Fibroblast of upper back skin (primary cell): ENCODE measurements around the gene SPINT1.

Source experiments
- DNase-seq: peaks from one replicate; pipeline ENCODE4 v3.0.0-alpha.2; 2013

Gene SPINT1, protein sequence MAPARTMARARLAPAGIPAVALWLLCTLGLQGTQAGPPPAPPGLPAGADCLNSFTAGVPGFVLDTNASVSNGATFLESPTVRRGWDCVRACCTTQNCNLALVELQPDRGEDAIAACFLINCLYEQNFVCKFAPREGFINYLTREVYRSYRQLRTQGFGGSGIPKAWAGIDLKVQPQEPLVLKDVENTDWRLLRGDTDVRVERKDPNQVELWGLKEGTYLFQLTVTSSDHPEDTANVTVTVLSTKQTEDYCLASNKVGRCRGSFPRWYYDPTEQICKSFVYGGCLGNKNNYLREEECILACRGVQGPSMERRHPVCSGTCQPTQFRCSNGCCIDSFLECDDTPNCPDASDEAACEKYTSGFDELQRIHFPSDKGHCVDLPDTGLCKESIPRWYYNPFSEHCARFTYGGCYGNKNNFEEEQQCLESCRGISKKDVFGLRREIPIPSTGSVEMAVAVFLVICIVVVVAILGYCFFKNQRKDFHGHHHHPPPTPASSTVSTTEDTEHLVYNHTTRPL

GRCh38 chr15:40843885-40844695 is at the start of gene SPINT1:
SPINT1 (plus strand) TSS chr15:40844048; CDS start chr15:40844555, 507 bp downstream.
- DNase-seq = no peak

DNA sequence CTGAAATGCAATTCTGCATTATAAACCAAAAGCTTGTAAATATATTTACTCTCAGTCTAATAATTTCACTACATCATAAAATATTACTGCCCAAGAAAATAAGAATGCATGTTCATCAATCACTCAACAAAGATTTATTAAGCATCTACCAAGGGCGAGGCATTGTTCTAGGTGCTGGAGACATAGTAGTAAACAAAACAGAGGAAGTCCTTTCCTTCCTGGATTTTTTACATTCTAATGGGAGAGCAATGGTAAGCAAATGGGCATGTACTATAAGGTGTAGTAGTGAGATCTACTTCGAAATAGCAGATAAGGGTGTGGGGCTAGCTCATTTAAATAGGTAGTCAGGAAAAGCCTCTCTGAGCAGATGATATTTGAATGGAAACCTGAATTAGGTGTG is 47.8 kb upstream of the SPINT1 start:
- DNase-seq = no peak

DNA sequence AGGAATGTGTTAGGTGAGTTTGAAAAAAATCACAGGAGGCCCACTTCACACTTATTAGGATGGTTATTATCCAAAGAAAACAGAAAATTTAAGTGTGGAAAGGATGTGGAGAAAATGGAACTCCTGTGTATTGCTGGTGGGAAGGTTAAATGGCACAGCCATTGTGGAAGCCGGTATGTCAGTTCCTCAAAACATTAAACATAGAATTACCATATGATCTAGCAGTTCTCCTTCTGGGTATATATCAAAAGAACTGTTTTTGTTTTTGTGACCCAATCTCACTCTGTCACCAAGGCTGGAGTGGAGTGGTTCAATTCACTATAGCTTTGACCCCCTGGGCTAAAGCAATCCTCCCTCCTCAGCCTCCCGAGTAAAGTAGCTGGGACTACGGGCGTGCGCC is 47.3 kb upstream of the SPINT1 start:
- DNase-seq = no peak

- no peak for DNase-seq
Observed at GRCh38 chr15:40799523-40799922, 44.3 kb upstream of the SPINT1 start.

DNA sequence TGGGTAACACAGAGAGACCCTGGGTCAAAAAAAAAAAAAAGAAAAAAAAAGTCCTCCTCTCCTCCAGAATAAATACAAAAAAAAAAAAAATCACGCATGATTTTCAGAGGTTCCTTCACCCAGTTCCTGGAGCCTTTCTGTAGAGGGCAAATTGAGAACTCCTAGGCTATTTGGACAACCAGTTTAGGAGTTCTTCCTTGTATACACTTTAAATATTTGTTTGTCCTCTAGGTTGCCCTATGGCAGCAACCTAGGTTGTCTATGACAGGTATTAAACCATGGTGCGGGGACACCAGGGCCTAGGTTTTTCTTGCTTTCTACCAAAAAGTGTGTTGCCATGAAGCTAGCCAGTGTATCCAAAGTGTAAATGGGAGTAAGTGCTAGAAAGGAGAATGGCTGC is 40.8 kb upstream of the SPINT1 start:
- DNase-seq = no peak

- no peak for DNase-seq
Observed at GRCh38 chr15:40803688-40804087, 40.2 kb upstream of the SPINT1 start.

GRCh38 chr15:40806672-40807027 is 37.2 kb upstream of the SPINT1 start:
- no peak for DNase-seq

DNA sequence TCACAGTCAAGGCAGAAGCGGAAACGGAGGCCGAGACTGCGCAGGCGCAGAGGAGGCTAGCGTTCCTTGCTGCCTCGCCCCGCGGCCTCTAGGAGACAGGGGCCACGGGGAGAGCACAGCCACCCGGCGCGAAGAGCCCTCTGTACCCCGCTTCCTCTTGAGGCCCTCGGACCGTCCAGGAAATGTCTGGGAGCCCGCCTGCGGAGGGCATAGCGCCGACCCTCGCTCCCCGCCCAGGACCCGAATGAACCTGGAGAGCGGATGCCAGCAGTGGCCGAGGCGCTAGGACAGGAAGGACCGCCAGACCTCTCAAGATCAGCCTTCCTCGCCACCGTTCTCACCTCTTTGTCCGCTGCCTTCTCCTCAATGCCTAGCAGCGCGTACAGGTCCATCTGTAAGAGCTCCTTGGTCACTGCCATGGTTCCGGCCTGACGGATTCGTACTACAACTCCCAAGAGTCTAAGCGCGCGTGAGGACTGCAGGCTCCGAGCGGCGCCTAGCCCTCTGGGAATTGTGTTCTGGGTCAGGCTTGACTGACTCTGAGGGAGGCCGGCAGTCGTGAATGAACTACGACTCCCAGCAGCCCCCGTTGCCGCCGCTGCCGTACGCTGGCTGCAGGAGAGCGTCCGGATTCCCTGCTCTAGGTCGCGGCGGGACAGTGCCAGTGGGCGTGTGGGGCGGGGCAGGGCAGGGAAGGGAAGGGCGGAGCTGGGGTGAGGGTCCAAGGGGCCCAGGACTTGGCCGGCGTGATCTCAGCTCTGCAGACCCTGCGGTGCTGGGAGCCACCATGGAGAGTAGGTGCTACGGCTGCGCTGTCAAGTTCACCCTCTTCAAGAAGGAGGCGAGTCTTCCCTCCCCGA is 36.6 kb upstream of the SPINT1 start, which contains the start of the genes DNAJC17 and ZFYVE19:
Gene DNAJC17 (minus strand): TSS at position 446 of the 860 bp plus-strand sequence. CDS start 27 bp downstream, at position 419.
Gene ZFYVE19 (plus strand): TSS at position 62 of the 860 bp plus-strand sequence. CDS start 501 bp downstream, at position 563.
- peak; percentile 98 for DNase-seq

DNA sequence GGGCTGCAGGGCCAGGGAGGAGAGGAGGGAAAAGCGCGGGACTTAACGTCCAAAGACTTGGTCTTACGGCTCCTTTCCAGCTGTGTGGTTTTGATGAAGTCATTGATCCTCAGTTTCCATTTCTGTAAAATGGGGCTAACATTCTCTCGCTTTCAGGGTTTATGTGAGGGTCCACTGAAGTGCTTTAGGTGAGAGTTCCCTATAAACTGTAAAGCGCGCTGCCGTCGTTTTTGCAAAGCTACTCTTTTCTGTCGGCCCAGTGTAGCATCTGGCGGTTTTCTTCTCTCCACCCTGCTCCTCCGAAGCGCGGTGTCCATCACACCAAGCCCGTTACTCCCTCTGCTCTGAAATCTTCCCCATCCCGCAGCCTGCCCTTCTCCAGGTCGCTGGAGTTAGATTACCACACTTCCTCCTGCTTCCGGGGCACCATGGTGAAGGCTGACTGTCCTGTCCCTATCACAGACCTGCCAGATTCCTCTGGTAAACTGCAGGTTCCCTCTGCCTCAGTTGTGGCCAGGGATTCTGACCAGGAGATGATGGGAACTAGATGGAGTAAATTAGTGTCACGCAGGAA is 35.9 kb upstream of the SPINT1 start:
- DNase-seq = no peak

GRCh38 chr15:40808861-40809450 is 34.9 kb upstream of the SPINT1 start:
- DNase-seq = no peak

DNA sequence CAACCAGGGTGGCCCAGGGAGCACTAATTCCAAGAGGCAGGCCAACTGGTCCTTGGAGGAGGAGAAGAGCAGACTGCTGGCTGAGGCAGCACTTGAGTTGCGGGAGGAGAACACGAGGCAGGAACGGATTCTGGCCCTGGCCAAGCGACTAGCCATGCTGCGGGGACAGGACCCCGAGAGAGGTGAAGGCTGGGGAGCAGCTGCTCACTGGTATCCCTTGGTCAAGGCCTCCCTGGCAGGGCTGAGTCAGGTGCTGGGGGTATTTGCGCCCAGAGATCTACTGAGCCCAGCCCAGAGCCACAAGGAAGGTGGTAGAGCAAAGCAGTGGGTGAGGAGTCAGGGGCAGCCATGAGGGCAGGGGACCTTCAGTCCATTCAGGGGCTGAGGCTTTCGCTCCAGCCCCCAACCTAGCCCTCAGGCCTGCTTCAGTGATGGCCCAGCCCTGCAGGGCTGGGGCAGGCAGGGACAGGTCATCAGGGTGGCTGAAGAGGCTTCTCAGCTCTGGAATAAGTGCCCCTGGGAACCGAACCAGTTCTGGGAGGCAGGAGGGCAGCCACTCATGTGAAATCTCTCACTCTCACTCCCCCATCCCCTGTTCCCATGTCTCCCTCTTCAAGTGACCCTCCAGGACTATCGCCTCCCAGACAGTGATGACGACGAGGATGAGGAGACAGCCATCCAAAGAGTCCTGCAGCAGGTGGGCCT is 31.0 kb upstream of the SPINT1 start:
- DNase-seq = no peak

- DNase-seq = no peak
Observed at GRCh38 chr15:40815042-40815698, 28.7 kb upstream of the SPINT1 start.

GRCh38 chr15:40819048-40819447 is 24.8 kb upstream of the SPINT1 start:
- no peak for DNase-seq

GRCh38 chr15:40821195-40821594 is 22.7 kb upstream of the SPINT1 start:
- no peak for DNase-seq

- DNase-seq = peak; percentile 13
Observed at GRCh38 chr15:40823572-40824343, 20.1 kb upstream of the SPINT1 start.

DNA sequence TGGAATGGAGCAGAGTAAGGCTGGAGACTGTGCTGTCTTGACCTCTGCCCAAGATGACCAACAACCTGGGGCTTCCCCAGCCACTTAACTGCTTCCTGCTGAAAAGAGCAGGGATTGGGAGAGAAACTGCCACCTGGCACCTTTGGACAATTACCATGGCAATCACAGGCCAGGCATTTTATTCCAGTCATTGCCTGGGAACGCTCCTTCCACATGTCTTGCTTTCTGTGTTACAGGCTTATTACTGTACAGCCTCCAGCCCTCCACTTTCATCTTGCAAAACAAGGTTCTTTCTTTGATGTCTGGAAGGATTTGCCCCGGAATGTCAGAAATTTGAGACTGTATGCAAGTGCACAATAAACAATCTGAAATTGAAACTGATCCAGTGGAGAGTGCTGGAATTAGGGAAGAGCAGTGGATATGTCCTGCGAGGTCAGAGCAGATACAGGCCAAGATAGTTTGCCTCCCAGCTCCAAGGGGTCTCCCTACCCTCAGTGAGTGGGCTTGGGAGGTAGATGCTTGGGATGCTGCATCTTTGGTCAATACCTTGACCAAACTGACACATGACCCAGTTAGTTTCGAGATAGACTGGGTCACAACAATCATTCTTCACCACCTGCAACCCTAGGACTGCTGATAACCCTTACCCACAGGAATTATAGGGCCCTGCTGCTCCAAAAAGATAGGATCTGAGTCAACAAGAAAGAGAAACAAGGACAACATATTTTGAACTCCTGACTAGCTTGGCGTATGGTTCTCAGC is 18.0 kb upstream of the SPINT1 start:
- DNase-seq = peak; percentile 10

GRCh38 chr15:40826423-40827075 is 17.3 kb upstream of the SPINT1 start:
- DNase-seq = no peak

DNA sequence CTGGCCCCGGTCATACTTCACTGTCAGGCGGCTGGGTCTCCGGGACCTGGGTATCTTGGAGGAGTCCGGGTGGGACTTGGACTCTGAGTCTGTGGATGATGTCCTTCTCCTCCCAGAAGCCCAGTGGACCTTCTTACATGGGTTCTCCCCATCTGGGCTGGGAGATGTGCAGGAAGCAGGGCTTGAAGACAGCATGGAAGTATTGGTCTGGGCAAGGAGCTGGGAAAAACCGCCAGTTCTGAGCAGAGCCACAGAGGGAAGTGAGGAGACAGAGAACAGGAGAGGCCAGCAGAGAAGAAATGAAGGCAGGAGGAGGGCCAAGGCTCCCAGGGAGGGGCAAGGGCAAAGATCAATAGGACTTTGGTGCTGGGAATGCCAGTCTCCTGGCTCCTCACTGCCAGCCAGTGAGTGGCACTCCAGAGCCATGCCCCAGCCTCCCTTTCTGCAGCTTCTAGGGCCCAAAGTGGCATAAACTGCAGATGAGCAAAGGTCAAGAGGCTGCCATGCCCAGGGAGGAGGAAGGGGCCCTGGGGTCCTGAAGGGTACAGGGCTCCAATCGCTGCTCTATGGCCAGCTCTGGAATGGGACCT is 15.3 kb upstream of the SPINT1 start, which contains the start of gene PPP1R14D:
Gene PPP1R14D (minus strand): TSS at position 262 of the 590 bp plus-strand sequence. CDS start 67 bp downstream, at position 195.
- no peak for DNase-seq
